Neural progenitor cell (in vitro differentiated cells): ENCODE measurements around the gene EFTUD2.

Source experiments
- CTCF ChIP-seq: fragments of 200-600 bp; sonication (generic); IDR thresholded peaks from 2 replicates; pipeline ENCODE4 v1.5.1; 2017; ENCODE audit warnings: antibody characterized with exemption, mild to moderate bottlenecking
- EZH2 ChIP-seq: fragments of 200-600 bp; sonication (generic); IDR thresholded peaks from 2 replicates; pipeline ENCODE4 v1.6.1; 2017; ENCODE audit warnings: antibody characterized with exemption, mild to moderate bottlenecking, moderate library complexity

- no peak for TF ChIP-seq CTCF
- no peak for TF ChIP-seq EZH2
Observed at GRCh38 chr17:44867841-44868240, 31.4 kb downstream of the EFTUD2 start.
